Pons (tissue), 1 donor: ENCODE results near the gene HDAC11.

Source experiments
- DNase-seq: peaks from one replicate; pipeline ENCODE4 v3.0.0-alpha.2; 2016; ENCODE audit warnings: low spot score

Gene HDAC11

DNA sequence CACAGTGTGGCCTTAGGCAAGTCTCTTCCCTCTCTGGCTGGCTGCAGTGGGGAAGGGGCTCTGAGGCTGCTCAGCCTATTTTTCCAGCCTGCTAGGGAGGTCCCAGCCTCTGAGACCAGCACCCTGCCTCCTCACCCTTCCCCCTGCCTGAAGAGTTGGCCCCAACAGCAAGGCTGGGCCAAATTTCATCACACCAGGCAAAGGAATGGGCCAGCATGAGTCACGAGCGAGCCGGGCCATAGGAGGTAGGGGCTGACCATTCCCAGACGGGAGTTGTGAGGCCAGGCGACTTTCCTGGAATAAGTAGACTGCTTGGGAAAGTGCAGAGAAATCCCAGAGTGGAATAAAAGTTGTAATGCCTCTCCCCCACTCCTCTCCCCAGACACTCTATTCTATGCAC, 63.1 kb downstream of the HDAC11 start:
- no peak for DNase-seq

GRCh38 chr3:13544293-13544831, 64.3 kb downstream of the HDAC11 start:
- DNase-seq: no peak

DNA sequence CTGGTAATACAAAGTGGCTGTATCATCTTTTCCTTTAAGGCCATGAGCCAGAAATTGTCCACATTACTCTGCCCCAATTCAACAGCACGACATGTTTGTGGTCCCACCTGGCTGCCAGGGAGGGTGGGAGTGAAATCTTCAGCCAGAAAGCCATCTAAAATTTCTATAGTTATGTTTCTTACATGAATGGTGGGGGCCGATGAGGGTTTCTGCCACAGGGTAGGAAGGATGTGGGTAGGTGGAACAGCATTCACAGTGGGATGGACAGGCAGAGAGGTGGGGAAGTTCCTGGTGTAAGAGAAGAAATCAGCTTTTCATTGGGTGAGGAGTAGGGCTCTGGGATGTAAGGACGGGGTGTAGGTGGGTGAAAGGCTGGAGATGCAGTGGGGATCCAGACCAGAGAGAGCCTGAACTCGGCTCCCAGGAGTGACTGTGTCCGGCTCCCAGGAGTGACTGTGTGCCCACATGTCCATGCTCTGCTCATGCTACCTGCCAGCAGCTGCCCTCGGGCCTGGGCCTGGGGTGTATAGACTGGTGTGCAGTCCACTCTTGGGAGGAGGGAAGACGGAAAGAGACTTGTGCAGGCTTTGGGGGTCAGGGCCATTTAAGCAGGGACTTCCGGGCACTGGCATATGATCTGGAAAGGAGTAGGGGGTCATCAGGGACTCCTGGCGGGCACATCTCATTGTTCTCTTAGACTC, 65.0 kb downstream of the HDAC11 start:
- DNase-seq: no peak

DNA sequence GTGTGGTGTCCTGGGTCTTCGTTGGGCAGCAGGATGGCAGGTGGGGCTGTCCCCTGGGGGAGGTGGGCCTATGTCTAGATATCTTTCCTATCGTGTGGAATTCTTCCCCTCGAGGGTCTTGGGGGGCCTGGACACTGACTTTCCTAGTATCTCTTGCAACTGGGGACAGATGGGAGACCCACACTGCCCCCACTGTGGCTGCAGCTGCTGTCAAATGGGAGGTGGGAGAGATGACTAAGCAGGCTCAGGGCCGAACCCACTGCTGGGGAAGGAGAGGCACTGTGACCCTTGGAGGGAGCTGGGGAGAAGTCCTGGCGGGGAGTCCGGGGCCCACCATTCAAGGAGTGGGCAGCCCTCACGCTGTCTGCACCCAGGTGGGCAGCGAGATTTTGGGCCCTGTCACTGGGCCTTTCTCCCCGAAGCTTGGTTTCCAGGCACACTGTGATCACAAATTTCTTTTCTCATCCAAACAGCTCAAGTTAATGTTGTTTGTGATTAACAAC, 65.9 kb downstream of the HDAC11 start:
- no peak for DNase-seq

DNA sequence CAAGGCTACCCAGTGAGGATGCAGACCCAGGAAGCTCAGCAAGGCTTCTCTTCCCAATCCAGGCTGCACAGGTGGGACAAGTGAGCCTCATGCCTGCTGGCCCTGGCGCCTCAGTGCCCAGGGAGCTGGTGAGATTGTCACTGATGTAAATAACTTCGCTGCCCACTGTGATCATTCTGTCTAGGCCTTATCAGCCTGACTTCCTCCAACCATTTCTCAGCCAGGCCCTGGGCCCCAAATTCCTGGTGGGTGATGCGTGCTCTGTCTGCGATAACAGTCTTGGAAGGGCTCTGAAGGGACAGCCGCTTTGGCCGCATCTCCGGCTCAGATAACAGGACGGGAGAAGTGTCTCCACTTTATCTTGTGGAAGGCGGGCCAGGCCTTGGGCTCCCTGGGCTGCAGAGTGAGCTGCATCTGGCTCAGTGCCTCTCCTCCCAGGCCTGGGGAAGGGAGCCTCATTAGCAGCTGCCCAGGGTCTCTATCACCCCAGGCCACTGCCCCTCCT, 66.6 kb downstream of the HDAC11 start:
- no peak for DNase-seq

DNA sequence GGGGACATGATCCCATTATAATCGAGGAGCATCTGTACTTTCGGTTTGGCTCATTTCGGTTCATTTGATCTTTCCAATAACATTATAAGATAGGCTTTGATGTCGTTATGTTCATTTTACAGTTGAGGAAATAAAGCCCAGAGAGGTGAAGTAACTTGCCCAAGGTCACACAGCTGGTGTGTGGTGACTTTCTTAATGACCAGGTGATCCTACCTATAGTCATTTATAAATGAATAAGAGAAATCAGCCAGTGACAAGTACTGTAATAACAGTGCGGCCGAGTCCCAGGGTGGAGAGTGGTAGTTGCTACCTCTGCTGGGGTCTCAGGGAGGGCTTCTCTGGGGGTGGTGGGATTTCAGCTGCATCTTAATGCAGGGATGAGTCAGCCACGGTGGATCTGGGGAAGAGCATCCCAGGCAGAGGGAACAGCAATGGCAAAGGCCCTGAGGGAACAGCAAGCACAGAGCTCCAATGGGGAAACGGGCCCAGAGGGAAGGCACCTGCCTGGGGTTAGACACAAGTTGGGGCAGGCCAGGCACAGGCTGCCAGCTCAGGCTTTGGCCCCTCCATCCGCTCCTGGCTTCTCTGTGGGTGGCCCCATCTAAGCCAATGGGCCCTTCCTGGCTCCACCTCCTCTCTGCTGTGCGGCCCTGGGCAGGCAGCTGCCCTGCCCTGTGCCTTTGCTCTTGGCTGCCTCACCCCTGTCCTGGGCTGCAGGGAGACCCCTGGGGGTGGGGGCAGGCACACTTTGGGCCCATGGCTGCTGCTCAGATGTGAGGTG, 67.7 kb downstream of the HDAC11 start:
- DNase-seq: no peak

GRCh38 chr3:13548696-13549622, 68.9 kb downstream of the HDAC11 start, which contains the start of gene FBLN2:
TSS of gene FBLN2 (plus strand) at chr3:13549125. CDS start at chr3:13570356, 21,231 bp downstream.
- DNase-seq: no peak

DNA sequence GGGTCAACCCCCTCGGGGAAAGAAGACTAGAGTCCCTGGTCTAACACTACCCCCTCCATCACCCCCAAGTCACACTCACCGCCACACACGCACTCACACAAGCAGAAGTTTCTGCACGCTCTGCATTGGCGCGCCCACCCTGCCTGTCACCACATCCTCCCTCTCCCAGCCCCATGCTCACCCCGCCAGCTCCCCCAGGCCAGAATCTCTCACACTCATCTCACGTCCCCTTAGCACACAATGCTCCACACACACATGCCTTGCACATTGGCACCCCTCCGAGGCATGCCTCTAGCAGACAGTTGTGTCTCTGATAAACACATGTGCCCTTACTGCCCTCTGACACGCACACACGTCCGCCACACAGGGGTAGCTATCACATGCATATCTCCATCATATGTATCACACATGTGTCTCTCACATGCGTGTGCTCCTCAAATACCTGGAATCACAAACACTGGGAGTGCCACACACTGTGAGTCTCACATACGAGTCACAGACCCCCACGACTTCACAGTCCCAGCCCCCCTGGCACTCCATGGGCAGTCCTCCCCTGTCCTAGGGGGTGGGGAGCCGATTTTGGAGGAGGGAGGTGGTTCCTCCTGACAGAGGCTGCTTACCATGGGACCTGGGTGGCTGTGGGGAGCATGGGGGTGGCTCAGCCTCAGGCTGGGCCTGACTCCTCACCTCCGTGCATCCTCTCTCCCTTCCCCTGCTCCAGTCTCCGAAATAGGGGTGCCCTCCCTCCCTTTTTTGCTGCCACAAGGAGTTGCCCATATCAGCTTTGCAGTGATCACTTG, 69.7 kb downstream of the HDAC11 start:
- no peak for DNase-seq

DNA sequence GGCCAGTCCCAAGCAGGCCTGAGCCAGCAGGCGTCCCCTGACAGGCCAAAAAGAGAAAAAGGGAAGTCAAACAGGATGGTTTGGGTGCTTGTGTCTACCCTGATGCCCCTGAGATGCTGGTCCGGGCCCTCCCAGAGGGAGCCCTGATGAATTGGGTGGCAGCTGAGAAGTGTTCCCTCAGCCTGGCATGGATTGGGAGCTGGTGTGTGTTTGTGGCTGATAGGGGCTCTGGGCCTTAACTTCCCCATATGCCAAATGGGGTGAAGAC, 70.3 kb downstream of the HDAC11 start:
- DNase-seq: no peak

GRCh38 chr3:13550791-13551360, 70.8 kb downstream of the HDAC11 start:
- no peak for DNase-seq

DNA sequence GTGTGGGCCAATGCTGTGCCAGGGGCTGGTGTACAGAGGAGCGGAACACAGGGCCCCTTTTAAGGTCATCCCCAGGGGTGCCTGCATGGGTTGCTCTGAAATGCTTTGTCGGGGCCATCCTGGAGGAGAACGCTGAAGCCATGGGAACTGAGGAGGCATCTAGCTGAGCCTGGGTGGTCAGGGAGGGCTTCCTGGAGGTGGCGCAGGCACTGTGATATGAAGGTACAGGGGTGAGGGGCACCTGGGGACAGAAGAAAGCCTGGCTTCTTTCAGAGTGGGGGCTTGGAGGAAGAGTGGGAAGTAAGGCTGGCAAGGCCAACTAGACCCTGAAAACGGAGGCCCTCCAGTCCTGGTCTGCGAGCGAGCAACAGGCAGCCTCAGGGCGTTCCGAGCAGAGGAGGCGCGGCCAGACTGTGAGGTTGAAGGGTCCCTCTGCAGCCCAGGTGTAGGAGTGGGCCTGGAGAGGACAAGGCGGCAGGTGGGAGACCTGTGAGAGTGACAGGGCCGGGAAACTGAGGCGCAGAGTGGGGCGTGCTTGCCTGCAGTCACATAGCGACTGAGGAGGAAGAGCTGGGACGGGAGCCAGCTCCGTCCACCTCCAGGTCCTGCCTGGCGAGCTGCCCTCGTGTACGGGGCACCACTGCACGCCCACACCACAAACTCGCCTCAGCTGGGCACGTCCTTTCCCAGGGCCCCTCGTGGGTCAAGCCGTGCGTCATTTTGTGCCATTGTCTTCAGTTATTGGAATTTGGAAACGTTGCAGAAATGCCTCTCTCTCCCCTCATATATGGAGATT, 72.9 kb downstream of the HDAC11 start:
- no peak for DNase-seq

GRCh38 chr3:13553686-13554085, 73.6 kb downstream of the HDAC11 start:
- no peak for DNase-seq

GRCh38 chr3:13555753-13556152, 75.6 kb downstream of the HDAC11 start:
- DNase-seq: no peak
